Body of pancreas (tissue), 4 donors: ENCODE data around the gene DAB2IP. TPM values are rescaled to one million over a fixed set of nuclear protein-coding genes. Genes with fewer than 3 reads are reported as not detected.

Experiments used
- ATAC-seq: fragments of 150-250 bp; one replicate; pipeline ENCODE4 v1.9.1; 2016
- DNase-seq, 4 donors: peaks; one replicate each; pipeline ENCODE4 v3.0.0-alpha.2; 2019
- H3K27ac ChIP-seq, 4 donors: fragments of 200-600 bp; sonication (generic); 1 replicate in 3 of 4; 2 replicates in 1 of 4; pipeline versions ENCODE4 v1.5.1 to v1.6.1; 2016 to 2019; ENCODE audit warnings: mild to moderate bottlenecking in 1 of 4, mixed read lengths in 1 of 4, moderate library complexity in 1 of 4
- H3K27me3 ChIP-seq, 2 donors: fragments of 200-600 bp; sonication (generic); one replicate each; pipeline ENCODE4 v1.6.0; 2016; ENCODE audit warnings: mild to moderate bottlenecking in 1 of 2
- H3K36me3 ChIP-seq, 2 donors: fragments of 200-600 bp; sonication (generic); replicated peaks in 1 of 2; 2 replicates each; pipeline ENCODE4 v1.5.1; 2016; ENCODE audit warnings: low read depth in 2 of 2; ENCODE audit not compliant: insufficient read depth in 1 of 2
- H3K4me1 ChIP-seq: fragments of 200-600 bp; sonication (generic); one replicate; pipeline ENCODE4 v1.6.0; 2016
- H3K4me3 ChIP-seq, 2 donors: fragments of 200-600 bp; sonication (generic); 1 replicate in 1 of 2; 2 replicates in 1 of 2; pipeline ENCODE4 v1.5.1; 2016 to 2019
- H3K9me3 ChIP-seq, 3 donors: fragments of 200-600 bp; sonication (generic); 1 replicate in 2 of 3; 2 replicates in 1 of 3; pipeline ENCODE4 v1.5.1; 2016
- POLR2A ChIP-seq, 3 donors: fragments of 450-650 bp; IDR thresholded peaks; one replicate each; pipeline ENCODE4 v1.6.1; 2016; ENCODE audit warnings: antibody characterized with exemption in 3 of 3, mild to moderate bottlenecking in 2 of 3
- WGBS, 2 donors: methylation state at CpG; one replicate each; pipeline ENCODE4 v1.1.5; 2017; 5-methylcytosine and 5-hydroxymethylcytosine counted together
- intact Hi-C: fragments of 100-400 bp; cut with DNase I; formaldehyde crosslinking; loops from one replicate; pipeline ENCODE4 v1.15.1; 2023
- total RNA-seq, 2 donors: library from RNA; depleted of rRNA; stranded (reverse); fragments of >200 nt; gene quantifications; one replicate each; pipeline ENCODE4 v1.1.0, GENCODE V29; 2016
- TF ChIP-seq, protein P1 (sequence below), 7 experiments: fragments of 450-650 bp in 4 of 7; fragments of 200-600 bp in 3 of 7; sonication (generic) in 3 of 7; IDR thresholded peaks; one replicate each; pipeline ENCODE4 v1.5.1; 2016 to 2019; ENCODE audit warnings: antibody characterized with exemption in 7 of 7

Gene DAB2IP
- total RNA-seq, 2 donors from 2014 or later, result 25.2 to 34.9 TPM

DNA sequence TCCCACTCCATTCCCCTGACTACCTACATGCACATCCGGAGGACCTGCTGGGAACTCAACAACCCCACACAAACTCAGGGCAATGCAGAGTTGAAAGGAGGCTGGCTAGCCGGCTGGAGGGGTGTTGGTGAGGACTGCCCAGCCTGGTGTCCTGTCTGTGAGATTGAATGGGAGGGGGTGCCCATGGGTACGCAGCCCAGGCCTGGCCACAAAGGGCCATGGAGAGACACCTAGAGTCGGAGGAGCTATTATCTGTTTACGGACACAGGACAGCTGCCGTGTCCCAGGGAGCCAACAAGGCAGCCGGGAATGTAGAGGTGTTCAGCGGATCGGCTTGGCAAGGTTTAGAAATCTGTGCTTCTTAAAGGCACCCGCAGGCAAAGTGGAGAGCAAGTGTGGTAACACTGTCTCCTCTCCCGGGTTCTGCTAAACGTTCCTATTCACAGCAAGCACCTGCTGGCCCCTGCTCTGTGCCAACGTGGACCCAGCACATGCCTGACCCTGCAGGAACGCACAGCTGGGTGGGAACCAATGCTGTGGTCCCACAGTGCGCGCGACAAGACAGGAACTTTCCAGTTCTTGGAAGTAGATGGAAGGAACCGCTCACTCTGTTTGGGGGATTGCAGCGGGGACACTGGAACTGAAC lies 166.7 kb downstream of the DAB2IP start:
- DNase-seq (no peak), ATAC-seq (no peak)
- no peak overlapping the region for H3K4me3 ChIP-seq
- TF ChIP-seq, protein P1, sequence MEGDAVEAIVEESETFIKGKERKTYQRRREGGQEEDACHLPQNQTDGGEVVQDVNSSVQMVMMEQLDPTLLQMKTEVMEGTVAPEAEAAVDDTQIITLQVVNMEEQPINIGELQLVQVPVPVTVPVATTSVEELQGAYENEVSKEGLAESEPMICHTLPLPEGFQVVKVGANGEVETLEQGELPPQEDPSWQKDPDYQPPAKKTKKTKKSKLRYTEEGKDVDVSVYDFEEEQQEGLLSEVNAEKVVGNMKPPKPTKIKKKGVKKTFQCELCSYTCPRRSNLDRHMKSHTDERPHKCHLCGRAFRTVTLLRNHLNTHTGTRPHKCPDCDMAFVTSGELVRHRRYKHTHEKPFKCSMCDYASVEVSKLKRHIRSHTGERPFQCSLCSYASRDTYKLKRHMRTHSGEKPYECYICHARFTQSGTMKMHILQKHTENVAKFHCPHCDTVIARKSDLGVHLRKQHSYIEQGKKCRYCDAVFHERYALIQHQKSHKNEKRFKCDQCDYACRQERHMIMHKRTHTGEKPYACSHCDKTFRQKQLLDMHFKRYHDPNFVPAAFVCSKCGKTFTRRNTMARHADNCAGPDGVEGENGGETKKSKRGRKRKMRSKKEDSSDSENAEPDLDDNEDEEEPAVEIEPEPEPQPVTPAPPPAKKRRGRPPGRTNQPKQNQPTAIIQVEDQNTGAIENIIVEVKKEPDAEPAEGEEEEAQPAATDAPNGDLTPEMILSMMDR (IDR thresholded peaks at IDR 0.05), result no peak
- no peak for TF ChIP-seq POLR2A (IDR thresholded peaks at IDR 0.05)
- no peaks in the 10 kb centered on the region for H3K9me3 ChIP-seq
- no peaks in the 10 kb centered on the region for H3K4me1 ChIP-seq
- H3K27me3 ChIP-seq, result no peaks in the 10 kb centered on the region
- intact Hi-C loops, result no loop called here
- 78 to 88% methylated on average over 6 to 19 of the region's 19 CpGs for WGBS, 2 donors
- no peak overlapping the region for H3K27ac ChIP-seq
- no peaks in the 10 kb centered on the region for H3K36me3 ChIP-seq

DNA sequence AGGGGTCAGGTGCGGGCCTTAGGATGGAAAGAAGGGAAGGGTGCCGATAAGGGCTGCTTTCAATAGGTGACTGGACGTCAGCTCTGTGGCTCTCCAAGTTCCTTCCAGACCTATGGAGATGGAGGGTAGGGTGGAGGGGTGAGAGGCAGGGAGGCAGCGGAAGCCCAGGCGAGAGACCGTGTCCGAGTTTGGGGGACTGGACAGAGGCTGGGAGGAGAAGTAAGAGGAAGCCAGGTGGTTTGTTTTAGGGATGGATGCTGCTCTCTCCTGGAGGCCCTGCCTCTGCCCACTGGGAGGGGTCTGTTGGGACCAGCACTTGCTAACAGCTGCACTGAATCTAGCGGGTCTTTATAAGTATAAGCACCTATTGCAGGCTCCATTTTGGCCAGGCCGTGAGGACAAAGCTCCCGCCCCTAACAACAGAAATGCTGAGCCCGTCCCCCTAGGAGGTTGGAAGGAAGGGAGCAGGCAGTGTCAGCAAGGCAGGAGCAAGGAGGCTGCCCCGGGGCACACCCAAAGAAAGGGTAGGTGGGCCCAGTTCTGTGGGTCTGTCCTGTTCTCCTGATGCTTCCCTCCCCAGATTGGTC lies 167.5 kb downstream of the DAB2IP start:
- no peak for ATAC-seq

DNA sequence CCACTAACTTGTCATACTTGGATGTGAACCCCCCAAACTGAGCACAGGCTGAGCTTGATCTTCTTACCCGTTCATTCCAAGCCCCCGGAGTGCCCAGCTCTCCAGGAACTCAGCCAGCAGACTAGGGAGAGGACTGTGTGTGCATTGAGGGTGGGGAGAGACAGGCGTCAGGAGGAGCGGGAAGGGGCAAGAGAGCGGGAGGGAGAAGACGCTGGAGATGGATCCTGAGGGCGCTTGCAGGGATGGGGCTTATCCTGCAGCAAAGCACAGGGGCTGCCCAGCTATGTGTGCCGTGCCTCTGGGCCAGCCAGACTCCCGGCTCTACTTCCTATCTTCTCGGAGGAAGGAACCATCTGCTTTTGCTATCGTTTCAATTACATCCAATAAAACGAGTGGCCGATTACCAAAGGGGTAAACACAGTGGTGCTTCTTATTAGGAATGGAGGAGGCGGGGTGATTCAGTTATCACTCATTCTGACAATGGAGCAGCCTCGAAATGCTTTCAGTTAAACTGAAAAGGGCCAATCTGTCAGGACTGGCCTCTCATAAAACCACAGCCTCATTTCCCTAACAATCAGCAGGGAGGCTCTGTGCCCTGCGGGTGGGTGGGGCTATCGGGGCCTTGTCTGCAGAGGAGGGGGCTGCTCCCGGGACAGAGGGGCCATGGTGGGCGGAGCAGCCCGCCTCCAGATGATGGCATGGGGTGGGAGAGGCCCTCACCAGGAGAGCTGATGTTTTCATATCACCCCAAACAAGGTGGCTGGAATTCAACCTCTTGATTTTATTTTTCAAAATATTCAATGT lies 168.2 kb downstream of the DAB2IP start:
- Histone ChIP-seq H3K9me3 (no peaks in the 10 kb centered on the region), H3K4me3 (no peak overlapping the region), H3K27me3 (no peaks in the 10 kb centered on the region), H3K4me1 (no peaks in the 10 kb centered on the region), H3K27ac (no peak overlapping the region), H3K36me3 (no peaks in the 10 kb centered on the region)
- no peak for TF ChIP-seq POLR2A (IDR thresholded peaks at IDR 0.05)
- TF ChIP-seq, protein P1 (IDR thresholded peaks at IDR 0.05), result no peak
- WGBS, 2 donors, result 70 to 82% methylated on average over 20 of the region's 20 CpGs
- DNase-seq (no peak), ATAC-seq (no peak)
- intact Hi-C loops, result no loop called here

More for the DNA sequence above, 167.5 kb downstream of the DAB2IP start:
- H3K4me3 ChIP-seq, result no peak overlapping the region
- intact Hi-C loops, result no loop called here
- 90 to 92% methylated on average over 9 to 12 of the region's 12 CpGs for WGBS, 2 donors
- TF ChIP-seq POLR2A (IDR thresholded peaks at IDR 0.05), result no peak
- TF ChIP-seq, protein P1 (IDR thresholded peaks at IDR 0.05), result no peak
- no peak overlapping the region for H3K27ac ChIP-seq
- no peaks in the 10 kb centered on the region for H3K9me3 ChIP-seq
- no peaks in the 10 kb centered on the region for H3K4me1 ChIP-seq
- DNase-seq, result no peak
- H3K27me3 ChIP-seq, result no peaks in the 10 kb centered on the region
- no peaks in the 10 kb centered on the region for H3K36me3 ChIP-seq

DNA sequence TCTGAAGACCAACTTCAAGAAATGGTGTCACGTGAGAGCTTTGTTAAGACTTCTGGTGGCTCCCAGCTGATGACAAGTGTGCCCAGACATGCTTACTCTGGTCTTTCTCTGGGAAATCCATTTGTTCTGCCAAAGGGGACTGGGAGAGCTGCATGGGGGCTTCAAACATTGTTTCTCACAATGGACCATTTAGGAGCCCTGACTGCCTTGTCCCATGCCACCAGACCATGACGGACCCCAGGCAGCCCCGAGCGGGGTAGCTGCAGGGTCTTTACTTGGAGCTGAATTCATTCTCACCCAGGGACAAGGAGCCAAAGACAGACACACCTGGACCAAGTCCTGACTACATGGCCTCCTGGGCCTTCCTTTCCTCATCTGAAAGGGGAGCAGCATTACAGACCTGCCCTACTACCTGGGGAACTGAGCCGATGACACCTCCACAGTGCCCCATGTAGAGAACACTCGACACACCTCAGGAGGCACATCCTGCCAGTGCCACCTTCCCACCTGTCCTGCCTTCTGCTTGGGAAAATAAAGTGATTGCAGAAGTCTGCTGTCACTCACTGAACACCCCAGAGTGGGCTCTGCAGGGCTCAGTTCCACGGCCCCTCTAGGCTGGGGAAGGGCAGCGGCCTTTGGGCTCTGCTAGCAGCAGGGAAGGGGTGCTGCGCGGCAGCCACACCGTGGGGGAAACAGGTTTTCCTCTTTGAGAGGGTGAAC lies 169.0 kb downstream of the DAB2IP start:
- intact Hi-C loops, result no loop called here
- Histone ChIP-seq H3K36me3 (no peaks in the 10 kb centered on the region), H3K9me3 (no peaks in the 10 kb centered on the region), H3K27ac (no peak overlapping the region), H3K4me1 (no peaks in the 10 kb centered on the region), H3K27me3 (no peaks in the 10 kb centered on the region), H3K4me3 (no peak overlapping the region)
- 90 to 93% methylated on average over 10 to 11 of the region's 11 CpGs for WGBS, 2 donors
- DNase-seq, result no peak
- no peak for ATAC-seq
- TF ChIP-seq POLR2A (IDR thresholded peaks at IDR 0.05), result no peak
- TF ChIP-seq, protein P1 (IDR thresholded peaks at IDR 0.05), result no peak
